ENCODE results near the gene LENG8.
"Not testable (repeated sequence)": the region's sequence is repeated elsewhere in the genome, so short reads cannot be mapped to it uniquely, and the experiment has no call there.

Gene LENG8

DNA sequence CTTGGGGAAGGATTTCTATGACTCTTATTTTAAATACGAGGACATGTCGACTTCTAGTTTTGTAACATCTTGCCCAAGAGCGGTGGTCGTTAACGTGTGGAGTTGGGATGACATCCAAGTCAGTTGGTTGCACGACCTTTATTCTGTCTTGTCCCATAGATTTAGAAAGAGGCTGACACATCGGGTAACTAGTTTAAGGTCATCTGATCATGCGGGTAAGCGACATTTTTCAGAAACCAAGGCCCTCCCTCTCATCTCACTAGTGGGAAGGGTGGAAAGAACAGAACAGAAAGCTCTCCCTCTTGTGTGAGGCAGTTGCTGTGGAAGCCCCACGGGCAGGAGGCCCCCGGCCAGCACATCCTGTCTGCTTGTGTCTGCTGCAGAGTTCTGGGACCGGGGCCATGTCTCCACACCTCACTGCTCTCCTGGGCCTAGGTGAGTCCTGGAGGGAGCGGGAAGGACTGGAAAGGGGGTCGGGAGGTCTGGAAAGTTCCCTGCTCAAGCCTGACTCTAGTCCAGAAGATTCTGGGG lies 53.6 kb downstream of the LENG8 start, which contains the start of gene LAIR2:
Gene LAIR2 (plus strand): TSS at position 314 of the 531 bp plus-strand sequence. CDS start 88 bp downstream, at position 402.
- no peak within 1 kb of the TSS for H3K9ac ChIP-seq (ENCODE audit: low read depth, low read length)
- H3K27me3 ChIP-seq (ENCODE audit: control insufficient read depth, insufficient read depth, low read length) = no peaks in the 10 kb centered on the region
- no peak within 1 kb of the TSS for H3K4me3 ChIP-seq (ENCODE audit: low read depth, low read length)
- H3K4me1 ChIP-seq (ENCODE audit: control insufficient read depth, insufficient read depth, low read length) = no peaks in the 10 kb centered on the region
- peaks cover 4% of the 10 kb centered on the region for H3K9me3 ChIP-seq (ENCODE audit: control insufficient read depth, insufficient read depth, low read length)
- peaks cover 2% of the 10 kb centered on the region for H3K36me3 ChIP-seq (ENCODE audit: control insufficient read depth, insufficient read depth, low read length)

DNA sequence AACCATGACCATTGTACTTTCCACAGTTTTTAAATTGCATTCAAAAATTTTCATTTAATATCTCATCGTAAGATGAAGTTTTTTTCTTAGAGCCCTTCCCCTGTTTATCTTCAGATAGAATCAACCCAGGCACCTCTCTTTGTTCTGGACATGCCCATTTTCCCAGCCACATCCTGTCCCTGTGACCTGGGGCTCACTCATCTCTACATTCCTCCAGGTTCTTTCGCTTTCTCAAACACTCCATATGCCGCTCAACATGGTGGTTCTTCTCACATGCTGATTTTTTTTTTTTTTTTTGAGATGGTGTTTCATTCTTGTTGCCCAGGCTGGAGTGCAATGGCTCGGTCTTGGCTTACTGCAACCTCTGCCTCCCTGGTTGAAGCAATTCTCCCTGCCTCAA lies 56.5 kb downstream of the LENG8 start:
- H3K9ac ChIP-seq (ENCODE audit: low read depth, low read length) = not testable (repeated sequence)

DNA sequence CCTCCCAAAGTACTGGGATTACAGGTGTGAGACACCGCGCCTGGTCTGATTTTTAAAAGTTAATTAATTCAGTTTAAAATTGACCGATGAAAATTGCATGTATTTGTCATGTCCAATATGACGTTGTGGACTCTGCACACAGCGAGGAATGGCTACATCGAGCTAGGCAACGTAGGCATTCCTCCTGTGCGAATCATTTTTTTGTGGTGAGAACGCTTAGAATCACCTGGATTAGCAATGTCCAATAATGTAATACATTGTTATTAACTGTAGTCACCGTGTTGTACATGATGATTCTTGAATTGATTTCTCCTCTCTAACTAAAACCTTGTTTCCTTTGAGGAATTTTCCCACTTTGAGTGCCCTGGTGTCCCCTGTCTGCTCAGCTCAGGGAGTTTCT lies 57.1 kb downstream of the LENG8 start:
- Histone ChIP-seq H3K36me3 (ENCODE audit: control insufficient read depth, insufficient read depth, low read length) (no peaks in the 10 kb centered on the region), H3K4me1 (ENCODE audit: control insufficient read depth, insufficient read depth, low read length) (no peaks in the 10 kb centered on the region), H3K9ac (ENCODE audit: low read depth, low read length) (no peak overlapping the region), H3K27me3 (ENCODE audit: control insufficient read depth, insufficient read depth, low read length) (no peaks in the 10 kb centered on the region), H3K9me3 (ENCODE audit: control insufficient read depth, insufficient read depth, low read length) (no peaks in the 10 kb centered on the region), H3K4me3 (ENCODE audit: low read depth, low read length) (no peak overlapping the region)

More for the DNA sequence above, 56.5 kb downstream of the LENG8 start:
- not testable (repeated sequence) for H3K36me3 ChIP-seq (ENCODE audit: control insufficient read depth, insufficient read depth, low read length); H3K27me3 ChIP-seq (ENCODE audit: control insufficient read depth, insufficient read depth, low read length); H3K4me3 ChIP-seq (ENCODE audit: low read depth, low read length); H3K9me3 ChIP-seq (ENCODE audit: control insufficient read depth, insufficient read depth, low read length); H3K4me1 ChIP-seq (ENCODE audit: control insufficient read depth, insufficient read depth, low read length)

DNA sequence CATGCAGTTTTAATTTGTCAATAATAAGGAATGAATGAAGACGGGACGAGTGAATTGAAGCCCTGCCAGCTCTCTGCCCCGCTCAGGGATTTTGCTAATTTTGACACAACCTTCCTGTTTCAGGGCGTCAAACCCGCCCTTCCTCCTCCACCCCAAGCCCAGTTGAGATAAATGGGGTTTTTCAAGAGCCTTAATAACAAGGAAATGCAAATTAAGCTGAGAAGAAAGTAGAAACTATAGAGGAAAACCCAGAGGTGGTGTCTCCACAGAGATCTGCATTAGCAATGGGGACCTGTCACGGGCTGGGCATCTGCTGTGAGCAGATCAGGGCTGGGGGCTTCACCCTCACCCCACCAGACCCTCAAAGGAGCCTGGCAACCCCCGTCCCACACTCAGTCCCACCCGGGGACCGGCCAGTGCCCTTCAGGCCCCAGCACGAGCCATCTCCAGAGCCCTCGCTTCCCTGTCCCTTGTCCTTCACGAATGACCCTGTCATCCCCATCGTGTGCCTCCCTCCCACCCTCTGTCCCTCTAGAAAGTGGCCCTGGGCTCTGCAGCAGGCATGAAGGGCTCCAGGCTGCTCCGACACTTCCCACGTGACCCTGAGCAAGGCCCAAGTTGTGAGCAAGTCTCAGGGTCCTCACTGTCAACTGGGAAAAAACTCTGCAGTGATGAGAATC lies 58.2 kb downstream of the LENG8 start:
- H3K4me3 ChIP-seq (ENCODE audit: low read depth, low read length); H3K4me1 ChIP-seq (ENCODE audit: control insufficient read depth, insufficient read depth, low read length); H3K9ac ChIP-seq (ENCODE audit: low read depth, low read length); H3K27me3 ChIP-seq (ENCODE audit: control insufficient read depth, insufficient read depth, low read length); H3K9me3 ChIP-seq (ENCODE audit: control insufficient read depth, insufficient read depth, low read length); H3K36me3 ChIP-seq (ENCODE audit: control insufficient read depth, insufficient read depth, low read length): not testable (repeated sequence)

DNA sequence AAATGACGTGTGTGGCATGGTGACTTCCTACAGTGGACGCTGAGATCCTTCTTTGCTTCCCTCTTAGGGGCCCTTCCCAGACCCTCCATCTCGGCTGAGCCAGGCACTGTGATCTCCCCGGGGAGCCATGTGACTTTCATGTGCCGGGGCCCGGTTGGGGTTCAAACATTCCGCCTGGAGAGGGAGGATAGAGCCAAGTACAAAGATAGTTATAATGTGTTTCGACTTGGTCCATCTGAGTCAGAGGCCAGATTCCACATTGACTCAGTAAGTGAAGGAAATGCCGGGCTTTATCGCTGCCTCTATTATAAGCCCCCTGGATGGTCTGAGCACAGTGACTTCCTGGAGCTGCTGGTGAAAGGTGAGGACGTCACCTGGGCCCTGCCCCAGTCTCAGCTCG lies 58.8 kb downstream of the LENG8 start:
- Histone ChIP-seq H3K9ac (ENCODE audit: low read depth, low read length) (no peak overlapping the region), H3K9me3 (ENCODE audit: control insufficient read depth, insufficient read depth, low read length) (no peaks in the 10 kb centered on the region), H3K36me3 (ENCODE audit: control insufficient read depth, insufficient read depth, low read length) (no peaks in the 10 kb centered on the region), H3K27me3 (ENCODE audit: control insufficient read depth, insufficient read depth, low read length) (no peaks in the 10 kb centered on the region), H3K4me1 (ENCODE audit: control insufficient read depth, insufficient read depth, low read length) (no peaks in the 10 kb centered on the region), H3K4me3 (ENCODE audit: low read depth, low read length) (no peak overlapping the region)

DNA sequence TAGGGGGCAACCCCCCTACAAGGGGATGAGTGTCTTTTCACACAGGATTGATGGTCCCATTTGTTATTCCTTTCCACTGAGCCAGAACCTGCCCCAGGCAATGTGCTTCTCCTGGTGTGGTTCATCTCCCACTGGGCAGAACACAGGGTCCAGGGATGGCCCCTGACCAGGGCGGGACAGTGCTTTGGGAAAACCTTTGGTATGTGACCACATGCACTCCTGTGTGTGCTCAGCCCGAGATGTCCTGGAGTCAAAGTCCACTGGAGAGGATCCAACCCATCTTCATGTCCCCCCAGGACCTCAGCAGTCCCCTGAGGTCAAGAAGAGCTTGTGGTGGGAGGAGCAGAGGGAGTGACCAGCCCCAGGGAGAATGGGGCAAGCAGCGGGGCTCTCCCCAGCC lies 59.5 kb downstream of the LENG8 start:
- H3K27me3 ChIP-seq (ENCODE audit: control insufficient read depth, insufficient read depth, low read length); H3K4me1 ChIP-seq (ENCODE audit: control insufficient read depth, insufficient read depth, low read length); H3K9ac ChIP-seq (ENCODE audit: low read depth, low read length); H3K4me3 ChIP-seq (ENCODE audit: low read depth, low read length); H3K9me3 ChIP-seq (ENCODE audit: control insufficient read depth, insufficient read depth, low read length); H3K36me3 ChIP-seq (ENCODE audit: control insufficient read depth, insufficient read depth, low read length): not testable (repeated sequence)

DNA sequence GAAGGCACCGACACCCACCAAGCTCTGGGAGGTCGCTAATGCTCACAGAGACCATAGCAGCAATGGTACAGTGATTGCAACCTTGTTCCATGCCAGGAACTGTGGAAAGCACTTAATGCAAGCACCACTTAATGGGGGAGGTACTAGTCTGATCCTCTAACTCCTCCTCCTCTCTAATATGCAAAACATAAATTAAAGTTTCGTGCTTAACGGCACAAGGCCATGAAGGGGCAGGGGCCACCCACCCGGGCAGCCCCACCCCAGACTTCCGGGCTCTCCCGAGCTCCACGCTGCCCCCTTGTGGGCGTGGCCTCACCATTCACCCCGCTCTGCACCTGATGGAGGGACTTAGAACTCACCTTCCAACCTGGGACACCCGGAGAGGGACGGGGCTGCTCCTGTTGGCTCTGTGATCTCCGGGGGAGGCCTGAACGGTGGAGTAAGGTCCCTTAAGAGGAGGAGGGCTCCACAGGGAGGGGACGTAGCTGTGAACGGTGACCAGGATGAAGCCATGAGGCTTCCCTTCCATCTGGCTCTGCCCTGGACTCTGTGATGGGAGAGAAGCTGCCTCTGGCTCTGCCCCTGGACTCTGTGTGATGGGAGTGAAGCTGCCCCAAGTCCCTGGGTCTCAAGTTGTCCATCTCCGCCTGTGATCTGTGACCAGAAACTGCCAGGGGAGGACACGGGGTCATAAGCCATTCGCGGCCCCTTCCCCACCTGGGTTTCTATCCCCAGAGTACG lies 60.4 kb downstream of the LENG8 start:
- H3K27me3 ChIP-seq (ENCODE audit: control insufficient read depth, insufficient read depth, low read length); H3K36me3 ChIP-seq (ENCODE audit: control insufficient read depth, insufficient read depth, low read length); H3K4me3 ChIP-seq (ENCODE audit: low read depth, low read length); H3K4me1 ChIP-seq (ENCODE audit: control insufficient read depth, insufficient read depth, low read length); H3K9ac ChIP-seq (ENCODE audit: low read depth, low read length); H3K9me3 ChIP-seq (ENCODE audit: control insufficient read depth, insufficient read depth, low read length): not testable (repeated sequence)
